Sigmoid colon (tissue), 4 donors: ENCODE measurements around the gene MSLN.

Source experiments
- CTCF ChIP-seq, 4 experiments: fragments of 450-650 bp in 3 of 4; fragments of 200-600 bp in 1 of 4; IDR thresholded peaks; one replicate each; pipeline ENCODE4 v1.5.1; 2016 to 2019; ENCODE audit warnings: antibody characterized with exemption in 4 of 4, mild to moderate bottlenecking in 3 of 4, moderate library complexity in 2 of 4
- EP300 ChIP-seq, 4 donors: sonication (generic); formaldehyde crosslinking; IDR thresholded peaks; one replicate each; pipeline ENCODE4 v1.6.1; 2017; ENCODE audit warnings: antibody characterized with exemption in 4 of 4
- POLR2A ChIP-seq, 2 donors: fragments of 450-650 bp; IDR thresholded peaks; one replicate each; pipeline ENCODE4 v1.6.1; 2016; ENCODE audit warnings: antibody characterized with exemption in 2 of 2, mild to moderate bottlenecking in 2 of 2, moderate library complexity in 2 of 2
- POLR2AphosphoS5 ChIP-seq, 4 donors: sonication (generic); formaldehyde crosslinking; IDR thresholded peaks; one replicate each; pipeline ENCODE4 v1.6.1; 2017; ENCODE audit warnings: antibody characterized with exemption in 4 of 4

DNA sequence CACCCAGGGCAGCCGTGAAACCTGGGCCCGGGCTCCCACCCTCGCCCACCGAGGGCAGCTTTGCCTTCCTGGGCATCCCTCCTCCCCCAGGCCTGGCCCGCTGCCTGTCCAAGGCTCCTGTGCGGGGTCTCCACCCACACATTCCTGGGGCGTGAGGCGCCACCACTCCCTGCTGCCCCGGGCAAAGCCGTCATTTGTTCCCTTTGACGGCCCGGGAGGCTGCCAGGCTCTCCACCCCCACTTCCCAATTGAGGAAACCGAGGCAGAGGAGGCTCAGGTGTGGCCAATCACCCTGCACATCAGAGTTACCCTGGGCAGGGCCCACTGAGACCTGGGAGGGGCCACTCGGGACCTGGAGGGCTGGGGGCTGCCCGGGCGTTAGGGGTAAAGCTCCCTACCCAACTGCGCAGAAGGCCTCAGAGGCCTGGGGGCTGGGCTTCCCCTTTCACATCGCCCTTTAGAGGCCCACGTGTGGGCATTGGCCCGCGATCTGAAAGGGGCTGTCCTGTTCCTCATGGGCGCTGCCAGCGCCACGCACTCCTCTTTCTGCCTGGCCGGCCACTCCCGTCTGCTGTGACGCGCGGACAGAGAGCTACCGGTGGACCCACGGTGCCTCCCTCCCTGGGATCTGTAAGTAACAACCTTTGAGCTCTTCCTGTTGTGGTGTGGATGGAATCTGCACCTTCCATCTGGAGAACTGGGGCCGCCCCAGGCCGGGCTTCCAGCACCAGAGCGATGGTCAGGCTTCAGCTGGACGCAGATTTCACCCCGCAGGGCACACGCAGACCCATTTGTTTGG is at the start of gene MSLN:
- no peak for TF ChIP-seq POLR2A (IDR thresholded peaks at IDR 0.05)
- no peak for TF ChIP-seq CTCF (IDR thresholded peaks at IDR 0.05)
- no peak for TF ChIP-seq POLR2AphosphoS5 (IDR thresholded peaks at IDR 0.05)
- TF ChIP-seq EP300 (IDR thresholded peaks at IDR 0.05): no peak
